Neural progenitor cell (in vitro differentiated cells): ENCODE results near the gene MCMBP. TPM values are rescaled to one million over a fixed set of nuclear protein-coding genes. Genes with fewer than 3 reads are reported as not detected.
A peak's percentile ranks its signal among the peaks of the same experiment; 100 is the strongest.

Experiments
- DNase-seq: peaks from one replicate; pipeline ENCODE4 v3.0.0-alpha.2; 2016; ENCODE audit warnings: low spot score
- H2AFZ ChIP-seq: fragments of 200-600 bp; sonication (generic); replicated peaks from 2 replicates; pipeline ENCODE4 v1.6.1; 2016; ENCODE audit warnings: antibody characterized with exemption
- H3F3A ChIP-seq: fragments of 200-600 bp; sonication (generic); 2 replicates; pipeline ENCODE4 v1.6.1; 2016; ENCODE audit warnings: antibody characterized with exemption, low read depth
- H3K27ac ChIP-seq: fragments of 200-600 bp; sonication (generic); 2 replicates; pipeline ENCODE4 v1.5.1; 2016; ENCODE audit warnings: mild to moderate bottlenecking
- H3K27me3 ChIP-seq: fragments of 200-600 bp; sonication (generic); 2 replicates; pipeline ENCODE4 v1.6.1; 2016; ENCODE audit warnings: mild to moderate bottlenecking, moderate library complexity
- H3K36me3 ChIP-seq: fragments of 200-600 bp; sonication (generic); 2 replicates; pipeline ENCODE4 v1.5.1; 2016
- H3K4me1 ChIP-seq: fragments of 200-600 bp; sonication (generic); 2 replicates; pipeline ENCODE4 v1.6.1; 2016; ENCODE audit warnings: mixed run types
- H3K4me2 ChIP-seq: fragments of 200-600 bp; sonication (generic); 2 replicates; pipeline ENCODE4 v1.6.1; 2016
- H3K4me3 ChIP-seq: fragments of 200-600 bp; sonication (generic); 2 replicates; pipeline ENCODE4 v1.5.1; 2016
- H3K79me2 ChIP-seq: fragments of 200-600 bp; sonication (generic); 2 replicates; pipeline ENCODE4 v1.6.1; 2016; ENCODE audit warnings: low read depth
- H3K9ac ChIP-seq: fragments of 200-600 bp; sonication (generic); 2 replicates; pipeline ENCODE4 v1.6.1; 2016
- H3K9me3 ChIP-seq: fragments of 200-600 bp; sonication (generic); 2 replicates; pipeline ENCODE4 v1.5.1; 2016; ENCODE audit warnings: low read depth
- H4K20me1 ChIP-seq: fragments of 200-600 bp; sonication (generic); 2 replicates; pipeline ENCODE4 v1.6.1; 2016; ENCODE audit warnings: low read depth
- H3K27ac Mint-ChIP-seq: 3 replicates; pipeline ENCODE4 v1.8.0; 2021; ENCODE audit warnings: mixed read lengths
- H3K27me3 Mint-ChIP-seq: 2 replicates; pipeline ENCODE4 v1.8.0; 2022; ENCODE audit warnings: low read depth, mild to moderate bottlenecking, inconsistent platforms, moderate library complexity, mixed read lengths; ENCODE audit not compliant: insufficient read depth
- H3K36me3 Mint-ChIP-seq: 3 replicates; pipeline ENCODE4 v1.8.0; 2021; ENCODE audit warnings: mixed read lengths
- H3K4me1 Mint-ChIP-seq: 3 replicates; pipeline ENCODE4 v1.8.0; 2021; ENCODE audit warnings: mixed read lengths
- H3K4me3 Mint-ChIP-seq: 3 replicates; pipeline ENCODE4 v1.8.0; 2021; ENCODE audit warnings: mild to moderate bottlenecking, moderate library complexity, mixed read lengths
- H3K9me3 Mint-ChIP-seq: 3 replicates; pipeline ENCODE4 v1.8.0; 2020; ENCODE audit warnings: mixed read lengths
- CTCF ChIP-seq: fragments of 200-600 bp; sonication (generic); IDR thresholded peaks from 2 replicates; pipeline ENCODE4 v1.5.1; 2017; ENCODE audit warnings: antibody characterized with exemption, mild to moderate bottlenecking
- EZH2 ChIP-seq: fragments of 200-600 bp; sonication (generic); IDR thresholded peaks from 2 replicates; pipeline ENCODE4 v1.6.1; 2017; ENCODE audit warnings: antibody characterized with exemption, mild to moderate bottlenecking, moderate library complexity
- EZH2phosphoT487 ChIP-seq: fragments of 200-600 bp; sonication (generic); IDR thresholded peaks from 2 replicates; pipeline ENCODE4 v1.6.1; 2017; ENCODE audit warnings: antibody characterized with exemption
- total RNA-seq: library from RNA; depleted of rRNA; stranded (reverse); fragments of >200 nt; gene quantifications from 2 replicates; pipeline ENCODE4 v1.2.3, GENCODE V29; 2015; ENCODE audit warnings: low replicate concordance

MCMBP gene
- total RNA-seq, 1 donor from 2014 or later, result 86.3 TPM

DNA sequence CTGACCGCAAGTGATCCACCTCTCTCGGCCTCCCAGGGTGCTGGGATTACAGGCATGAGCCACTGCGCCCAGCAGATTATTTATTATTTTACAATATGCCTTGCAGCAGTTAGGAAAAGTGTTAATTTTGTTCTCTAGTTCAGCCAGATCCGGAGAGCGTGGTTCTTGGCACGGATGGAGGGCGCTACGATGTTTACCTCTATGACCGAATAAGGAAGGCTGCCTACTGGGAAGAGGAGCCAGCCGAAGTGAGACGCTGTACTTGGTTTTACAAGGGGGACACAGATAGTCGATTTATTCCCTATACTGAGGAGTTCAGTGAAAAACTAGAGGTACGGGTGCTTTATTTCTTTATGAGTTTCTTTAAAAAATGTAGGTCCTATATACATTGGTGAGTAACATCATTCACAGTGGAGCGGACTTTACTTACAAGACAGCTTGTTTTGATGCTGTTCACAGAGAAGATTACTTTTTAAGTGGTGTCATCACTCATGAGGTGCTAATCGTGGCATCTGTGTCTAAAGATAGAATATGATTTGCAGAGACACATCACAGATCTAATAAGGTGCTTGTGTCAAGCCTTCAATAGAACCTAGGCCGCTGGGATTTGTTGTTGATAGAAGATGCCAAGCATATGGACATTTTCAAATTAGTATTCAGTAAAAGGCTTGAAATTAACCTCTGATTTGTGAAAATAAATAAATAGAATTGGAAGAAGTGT lies 31.5 kb upstream of the MCMBP start:
- no peak overlapping the region for H3K4me3 ChIP-seq
- H4K20me1 ChIP-seq, result peaks cover 3% of the 10 kb centered on the region
- H3K4me1 ChIP-seq, result no peaks in the 10 kb centered on the region
- no peaks in the 10 kb centered on the region for H3F3A ChIP-seq
- no peak overlapping the region for H3K9ac ChIP-seq
- Mint-ChIP-seq H3K4me1 (no peaks in the 10 kb centered on the region), H3K27ac (no peak overlapping the region), H3K9me3 (no peaks in the 10 kb centered on the region), H3K27me3 (no peaks in the 10 kb centered on the region), H3K36me3 (peaks cover 13% of the 10 kb centered on the region), H3K4me3 (no peak overlapping the region)
- H3K79me2 ChIP-seq, result peaks cover 30% of the 10 kb centered on the region
- peaks cover 5% of the 10 kb centered on the region for H3K36me3 ChIP-seq
- H3K4me2 ChIP-seq, result no peak overlapping the region
- no peak for DNase-seq
- no peak overlapping the region for H2AFZ ChIP-seq
- no peak for TF ChIP-seq EZH2
- H3K9me3 ChIP-seq, result no peaks in the 10 kb centered on the region
- H3K27ac ChIP-seq, result no peak overlapping the region
- H3K27me3 ChIP-seq, result no peaks in the 10 kb centered on the region

DNA sequence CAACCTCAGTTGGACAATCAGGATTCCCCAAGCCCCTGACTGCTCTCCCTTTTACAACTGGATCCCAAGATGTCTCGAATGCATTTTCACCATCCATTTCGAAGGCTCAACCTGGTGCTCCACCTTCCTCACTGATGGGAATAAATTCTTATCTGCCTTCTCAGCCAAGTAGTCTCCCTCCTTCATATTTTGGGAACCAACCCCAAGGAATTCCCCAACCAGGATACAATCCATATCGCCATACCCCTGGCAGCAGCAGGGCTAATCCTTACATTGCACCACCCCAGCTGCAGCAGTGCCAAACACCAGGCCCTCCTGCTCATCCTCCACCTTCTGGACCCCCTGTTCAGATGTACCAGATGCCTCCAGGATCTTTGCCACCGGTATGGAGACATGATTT lies 25.9 kb upstream of the MCMBP start:
- no peaks in the 10 kb centered on the region for H3K9me3 Mint-ChIP-seq
- Histone ChIP-seq H3K79me2 (peaks cover 85% of the 10 kb centered on the region), H3K9ac (no peak overlapping the region), H2AFZ (no peak overlapping the region), H3K4me1 (peaks cover 7% of the 10 kb centered on the region), H4K20me1 (peaks cover 34% of the 10 kb centered on the region), H3K27ac (no peak overlapping the region), H3K4me3 (no peak overlapping the region), H3K4me2 (no peak overlapping the region), H3K36me3 (no peaks in the 10 kb centered on the region), H3K9me3 (no peaks in the 10 kb centered on the region), H3F3A (no peaks in the 10 kb centered on the region), H3K27me3 (no peaks in the 10 kb centered on the region)
- H3K27ac Mint-ChIP-seq, result no peak overlapping the region
- no peak for DNase-seq
- TF ChIP-seq EZH2 (no peak), CTCF (no peak), EZH2phosphoT487 (no peak)
- no peak overlapping the region for H3K4me3 Mint-ChIP-seq
- H3K36me3 Mint-ChIP-seq, result peaks cover 5% of the 10 kb centered on the region
- no peaks in the 10 kb centered on the region for H3K27me3 Mint-ChIP-seq
- peaks cover 4% of the 10 kb centered on the region for H3K4me1 Mint-ChIP-seq

GRCh38 chr10:119896937-119897770 lies 24.5 kb upstream of the MCMBP start:
- no peak for TF ChIP-seq EZH2
- Mint-ChIP-seq H3K4me3 (no peak overlapping the region), H3K27me3 (peaks cover 2% of the 10 kb centered on the region), H3K4me1 (peaks cover 6% of the 10 kb centered on the region), H3K27ac (no peak overlapping the region), H3K36me3 (no peaks in the 10 kb centered on the region), H3K9me3 (peaks cover 3% of the 10 kb centered on the region)
- H3K27me3 ChIP-seq, result no peaks in the 10 kb centered on the region
- H3K4me3 ChIP-seq, result no peak overlapping the region
- no peak overlapping the region for H3K9ac ChIP-seq
- no peaks in the 10 kb centered on the region for H3K9me3 ChIP-seq
- no peaks in the 10 kb centered on the region for H3K36me3 ChIP-seq
- peaks cover 2% of the 10 kb centered on the region for H3F3A ChIP-seq
- peaks cover 11% of the 10 kb centered on the region for H3K4me1 ChIP-seq
- no peak for DNase-seq
- H3K4me2 ChIP-seq, result no peak overlapping the region
- H2AFZ ChIP-seq, result no peak overlapping the region
- H3K79me2 ChIP-seq, result peaks cover 96% of the 10 kb centered on the region
- H3K27ac ChIP-seq, result no peak overlapping the region
- H4K20me1 ChIP-seq, result peaks cover 40% of the 10 kb centered on the region

GRCh38 chr10:119896061-119896655 lies 23.5 kb upstream of the MCMBP start:
- Histone ChIP-seq H3K9ac (peak overlapping the region; percentile 15), H3K9me3 (no peaks in the 10 kb centered on the region), H2AFZ (no peak overlapping the region), H3F3A (peaks cover 3% of the 10 kb centered on the region), H3K4me1 (peaks cover 17% of the 10 kb centered on the region), H3K4me2 (no peak overlapping the region), H3K79me2 (peaks cover 87% of the 10 kb centered on the region), H3K27me3 (no peaks in the 10 kb centered on the region), H3K4me3 (no peak overlapping the region), H4K20me1 (peaks cover 37% of the 10 kb centered on the region), H3K36me3 (no peaks in the 10 kb centered on the region), H3K27ac (no peak overlapping the region)
- Mint-ChIP-seq H3K27ac (no peak overlapping the region), H3K4me1 (peaks cover 8% of the 10 kb centered on the region), H3K4me3 (no peak overlapping the region), H3K36me3 (no peaks in the 10 kb centered on the region), H3K9me3 (peaks cover 3% of the 10 kb centered on the region), H3K27me3 (peaks cover 2% of the 10 kb centered on the region)
- TF ChIP-seq EZH2phosphoT487, result no peak
- no peak for TF ChIP-seq CTCF
- TF ChIP-seq EZH2, result no peak
- no peak for DNase-seq
